NCI-H226 (cell line): Measurements from ENCODE around the gene MYOM1.
"Not testable (repeated sequence)": the region's sequence is repeated elsewhere in the genome, so short reads cannot be mapped to it uniquely, and the experiment has no call there.

Source experiments
- DNase-seq: peaks from one replicate; pipeline ENCODE4 v3.0.0-alpha.2; 2015

The MYOM1 gene

GRCh38 chr18:3073353-3073752, 146.4 kb downstream of the MYOM1 start:
- DNase-seq, result not testable (repeated sequence)

- DNase-seq, result no peak
These were observed 148.1 kb downstream of the MYOM1 start for GRCh38 chr18:3071676-3072075.

DNA sequence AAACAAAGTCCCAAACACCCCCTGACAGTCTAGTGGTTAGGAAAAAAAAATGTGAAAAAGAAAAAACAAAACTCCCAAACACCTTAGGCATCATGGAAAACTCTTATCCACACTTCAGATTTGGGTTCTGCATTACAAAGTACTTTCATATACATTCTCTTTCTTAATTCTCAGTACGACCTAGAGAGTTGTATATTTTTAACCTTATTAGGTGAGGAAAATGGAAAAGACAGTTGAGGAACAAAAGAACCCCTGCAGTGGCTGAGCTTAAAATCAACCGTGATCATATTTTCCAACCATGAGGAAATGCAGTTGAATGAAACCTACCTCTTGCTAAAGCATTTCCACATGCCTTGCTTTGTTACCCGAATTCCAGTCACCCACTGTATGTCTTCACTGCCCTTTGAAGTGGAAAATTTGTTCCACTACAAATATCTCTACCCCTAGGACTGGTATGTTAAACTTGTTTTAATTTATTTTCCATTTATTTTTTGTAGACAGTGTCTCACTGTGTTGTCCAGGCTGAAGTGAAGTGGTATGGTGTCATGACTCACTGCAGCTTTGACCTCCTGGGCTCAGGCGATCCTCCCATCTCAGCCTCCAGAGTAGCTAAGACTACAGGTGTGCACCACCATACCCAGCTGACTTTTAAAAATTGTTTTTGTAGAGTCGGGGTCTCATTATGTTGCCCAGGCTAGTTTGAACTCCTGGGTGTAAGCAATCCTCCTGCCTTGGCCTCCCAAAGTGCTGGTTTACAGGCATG, 149.9 kb downstream of the MYOM1 start:
- DNase-seq, result no peak

- DNase-seq, result no peak
These were observed 152.0 kb downstream of the MYOM1 start for GRCh38 chr18:3067722-3068121.

- DNase-seq, result no peak
These were observed 152.6 kb downstream of the MYOM1 start for GRCh38 chr18:3067165-3067661.

GRCh38 chr18:3066341-3067110, 153.2 kb downstream of the MYOM1 start:
- DNase-seq, result no peak

- DNase-seq, result not testable (repeated sequence)
These were observed 156.0 kb downstream of the MYOM1 start for GRCh38 chr18:3063766-3064165.

DNA sequence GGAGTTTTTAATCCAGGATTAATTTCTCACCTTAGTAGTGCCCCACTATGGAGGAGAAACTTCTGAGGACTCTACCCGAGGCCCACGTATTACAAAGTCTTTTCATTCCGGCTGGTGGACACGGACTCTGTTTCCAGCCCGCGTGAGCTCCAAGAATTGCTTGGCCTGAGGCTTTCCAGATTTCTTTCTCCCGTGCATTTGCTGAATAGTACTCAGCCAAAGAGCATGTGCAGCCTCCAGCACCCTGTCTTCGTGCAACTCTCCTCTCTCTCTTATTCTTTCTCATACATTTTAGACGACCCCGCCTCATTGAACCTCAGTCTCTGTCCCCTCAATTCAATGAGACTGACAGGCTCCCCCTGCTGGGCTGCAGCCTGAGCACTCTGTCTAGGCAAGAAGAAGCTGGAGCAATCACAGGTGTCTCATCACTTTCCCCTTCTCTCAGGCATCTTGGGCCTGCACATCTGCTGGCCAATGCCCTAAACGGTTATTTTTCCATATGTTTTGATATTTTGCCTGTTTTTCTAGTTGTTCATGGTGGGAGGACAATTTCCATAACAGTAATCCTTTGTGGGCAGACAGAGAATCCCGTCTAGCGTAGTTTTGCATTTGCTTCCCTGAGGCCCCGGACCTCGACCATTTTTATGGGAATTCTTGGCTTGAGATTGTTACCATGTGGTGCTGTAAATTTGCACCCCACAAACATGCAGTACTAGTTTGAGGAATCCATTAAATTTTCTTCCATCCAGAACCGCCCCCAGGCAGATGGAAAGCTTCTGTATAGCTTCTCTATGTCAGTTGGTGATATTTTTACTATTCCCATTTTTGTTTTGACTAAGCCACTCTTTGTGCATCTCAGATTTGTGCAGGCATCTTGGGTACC, 156.7 kb downstream of the MYOM1 start:
- DNase-seq, result no peak

DNA sequence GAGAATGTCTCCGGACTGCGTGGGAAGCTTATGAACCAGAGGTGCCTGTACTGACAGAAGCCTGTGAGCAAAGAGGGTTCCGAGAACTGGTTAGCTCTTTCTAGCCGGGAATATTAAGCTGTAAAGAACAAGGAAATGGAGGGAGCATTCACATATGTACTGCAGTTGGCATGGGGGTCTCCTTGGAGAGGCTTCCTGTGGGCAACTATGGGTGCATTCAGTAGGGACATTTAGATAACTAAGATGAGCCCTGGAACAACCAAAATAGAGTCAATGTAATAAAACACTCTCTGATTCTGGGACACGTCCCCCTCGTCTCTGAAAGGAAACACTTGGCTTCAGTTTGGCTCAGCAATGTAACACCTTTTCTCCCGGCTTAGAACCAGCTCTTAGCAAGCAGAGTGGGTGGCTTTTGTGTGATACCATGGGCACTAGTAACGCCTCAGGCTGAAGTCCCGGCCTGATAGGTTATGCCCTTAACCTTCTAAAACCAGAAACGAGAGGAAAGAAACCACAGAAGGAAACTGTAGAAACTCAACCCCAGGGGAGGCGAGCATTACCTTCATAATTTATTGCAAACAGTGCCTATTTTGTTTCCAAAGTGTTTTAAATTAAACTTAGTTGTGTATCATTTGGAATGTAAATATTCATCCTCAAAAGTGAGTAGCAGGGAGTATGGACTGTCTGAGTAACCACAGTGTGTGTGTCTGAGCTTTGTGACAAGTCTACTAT, 158.0 kb downstream of the MYOM1 start:
- DNase-seq, result no peak

DNA sequence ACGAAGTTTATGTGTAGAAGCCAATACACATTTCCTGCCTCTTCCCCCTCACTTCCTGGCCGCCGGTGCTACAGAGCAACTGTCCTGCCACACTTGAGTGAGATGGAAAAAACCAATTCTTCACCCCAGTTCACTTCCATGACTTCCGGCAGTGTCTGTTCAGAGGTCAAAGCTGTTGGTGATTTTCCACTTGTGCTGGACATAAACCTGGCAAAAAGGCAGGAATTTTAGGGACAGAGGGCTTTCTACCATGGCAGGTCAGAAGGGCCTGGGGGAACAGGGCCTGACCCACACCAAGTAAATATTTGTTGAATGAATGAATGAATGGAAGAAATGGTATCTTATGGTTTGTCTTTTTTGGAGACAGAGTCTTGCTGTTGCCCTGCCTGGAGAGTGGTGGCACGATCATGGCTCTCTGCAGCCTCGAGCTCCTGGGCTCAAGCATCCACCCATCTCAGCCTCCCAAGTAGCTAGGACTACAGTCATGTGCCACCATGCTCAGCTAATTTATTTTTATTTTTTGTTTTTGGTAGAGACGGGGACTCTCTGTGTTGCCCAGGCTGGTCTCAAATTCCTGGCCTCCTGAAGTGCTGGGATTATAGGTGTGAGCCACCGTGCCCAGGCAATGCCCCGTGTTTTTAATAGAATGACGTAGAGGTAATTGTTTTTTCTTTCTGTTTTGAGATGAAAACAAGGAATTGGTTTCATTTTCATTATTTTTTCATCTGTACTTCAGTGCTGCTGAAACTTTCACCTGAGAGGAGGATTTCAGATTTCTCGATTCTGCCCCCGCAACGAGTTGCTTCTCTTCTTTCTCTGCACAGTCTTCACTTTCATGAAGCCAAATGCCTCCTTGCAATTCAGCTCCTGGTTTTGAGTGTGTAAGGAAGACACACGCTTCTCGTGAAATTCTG, 158.8 kb downstream of the MYOM1 start:
- no peak for DNase-seq

DNA sequence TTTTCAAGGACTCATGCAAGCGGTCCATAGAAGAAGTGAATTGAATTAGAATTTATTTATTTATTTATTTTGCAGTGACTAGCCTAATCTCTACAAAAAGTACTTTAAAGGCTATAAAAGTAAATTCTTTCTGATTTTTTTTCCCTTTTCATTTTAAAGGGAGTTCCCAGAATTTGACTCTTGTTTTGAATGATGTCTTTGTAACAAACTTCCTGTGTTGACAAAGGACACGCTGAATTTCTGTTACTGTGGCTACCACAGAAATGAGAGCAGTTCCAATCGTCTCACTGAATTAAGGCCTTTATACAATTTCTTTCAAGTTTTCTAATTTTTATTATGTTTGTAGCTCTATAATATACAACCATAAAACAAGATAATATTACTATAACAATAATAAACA, 160.5 kb downstream of the MYOM1 start:
- no peak for DNase-seq

GRCh38 chr18:3058328-3059191, 161.2 kb downstream of the MYOM1 start:
- DNase-seq, result no peak

DNA sequence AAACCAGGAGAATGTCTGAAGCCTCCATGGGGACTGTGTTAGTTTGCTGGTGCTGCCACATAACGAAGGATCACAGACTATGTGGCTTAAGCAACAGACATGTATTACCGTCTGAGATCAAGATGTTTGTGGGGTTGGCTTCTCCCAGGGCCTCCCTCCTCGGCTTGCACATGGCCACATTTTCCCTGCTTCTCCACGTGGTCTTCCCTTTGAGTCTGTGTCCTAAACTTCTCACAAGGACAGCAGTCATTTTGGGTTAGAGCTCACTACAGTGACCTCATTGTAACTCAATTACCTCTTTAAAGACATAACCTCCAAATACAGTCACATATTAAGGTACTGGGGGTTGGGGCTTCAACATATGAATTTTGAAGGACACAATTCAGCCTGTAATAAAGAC, 162.2 kb downstream of the MYOM1 start:
- no peak for DNase-seq

- DNase-seq, result no peak
These were observed 163.5 kb downstream of the MYOM1 start for GRCh38 chr18:3056311-3056710.

DNA sequence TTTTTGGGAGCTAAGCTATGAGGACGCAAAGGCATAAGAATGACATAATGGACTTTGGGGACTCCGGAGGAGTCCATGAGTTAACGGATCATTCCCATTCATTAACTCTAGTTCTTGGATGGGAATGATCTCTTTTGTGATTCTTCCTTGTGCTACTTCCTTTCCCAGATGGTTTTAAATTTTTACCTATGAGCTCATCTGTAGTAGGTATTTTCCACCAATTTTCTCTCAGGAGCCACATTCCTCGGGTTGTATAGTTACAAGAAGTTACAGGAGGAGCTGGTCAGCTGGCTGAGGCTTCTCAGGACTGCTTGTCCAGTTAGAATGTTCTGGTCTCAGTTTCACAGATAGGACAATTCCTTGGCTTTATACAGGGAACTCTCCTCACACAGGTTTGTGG, 164.0 kb downstream of the MYOM1 start:
- peak; percentile 61 for DNase-seq

DNA sequence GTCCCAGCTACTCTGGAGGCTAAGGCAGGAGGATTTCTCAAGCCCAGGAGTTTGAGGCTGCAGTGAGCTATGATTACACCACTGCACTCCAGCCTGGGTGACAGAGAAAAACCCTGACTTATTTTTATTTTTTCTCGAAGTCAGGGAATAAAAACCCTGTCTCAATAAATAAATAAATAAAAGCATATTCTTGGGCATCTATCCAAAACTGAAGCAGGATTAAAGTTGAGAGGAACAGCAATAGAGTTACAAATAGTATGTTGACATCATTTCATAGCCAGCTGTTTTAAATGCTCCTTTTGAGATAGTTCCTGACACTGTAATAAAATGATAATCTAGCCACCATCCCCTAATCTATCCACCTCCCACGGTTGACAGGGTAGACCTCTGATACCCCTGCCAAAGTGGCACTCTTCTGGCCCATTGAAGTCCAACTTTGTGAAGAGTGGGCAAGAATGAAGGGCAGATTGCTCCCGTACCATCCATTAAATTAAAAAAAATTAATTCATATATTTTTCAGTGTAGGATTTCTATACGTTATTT, 164.5 kb downstream of the MYOM1 start:
- no peak for DNase-seq

DNA sequence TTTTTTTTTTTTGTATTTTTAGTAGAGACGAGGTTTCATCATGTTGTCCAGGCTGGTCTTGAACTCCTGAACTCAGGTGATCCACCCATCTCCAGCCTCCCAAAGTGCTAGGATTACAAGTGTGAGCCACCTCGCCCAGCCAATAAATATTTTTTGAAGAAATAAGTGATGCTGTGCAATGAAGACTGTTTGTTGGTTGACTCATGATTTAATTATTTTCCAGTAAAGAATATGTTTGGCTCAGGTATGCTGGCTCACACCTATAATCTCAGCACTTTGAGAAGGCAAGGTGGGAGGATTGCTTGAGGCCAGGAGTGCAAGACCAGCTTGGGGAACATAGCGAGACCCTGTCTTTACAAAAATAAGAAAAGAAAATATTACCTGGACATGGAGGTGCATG, 165.0 kb downstream of the MYOM1 start:
- DNase-seq, result no peak

GRCh38 chr18:3054214-3054613, 165.6 kb downstream of the MYOM1 start:
- no peak for DNase-seq

GRCh38 chr18:3053081-3053480, 166.7 kb downstream of the MYOM1 start:
- DNase-seq, result no peak

DNA sequence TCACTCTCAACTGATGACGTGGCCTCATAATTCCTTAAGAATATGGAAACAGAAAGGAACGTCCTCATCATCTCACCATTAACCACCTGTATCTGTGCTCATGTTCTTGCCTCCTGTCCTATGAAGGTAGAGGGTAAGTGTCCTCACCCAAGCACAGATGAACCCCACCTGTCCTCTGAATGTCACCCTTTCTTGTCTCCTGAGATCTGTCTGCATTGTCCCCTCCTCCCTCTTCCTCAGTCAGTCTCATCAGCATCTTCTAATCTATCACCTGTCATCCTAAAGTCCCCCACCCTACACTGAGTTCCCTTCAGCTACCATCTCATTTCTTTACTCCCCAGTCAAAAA, 167.4 kb downstream of the MYOM1 start:
- DNase-seq, result no peak
